HG03097 (cell line): ENCODE results near the gene PCDHA2.
"Not testable (repeated sequence)": the region's sequence is repeated elsewhere in the genome, so short reads cannot be mapped to it uniquely, and the experiment has no call there.

ENCODE experiments used
- ATAC-seq: cut with Tn5 transposase; IDR thresholded peaks from one replicate; pipeline ENCODE4 v1.9.1; 2021; ENCODE audit not compliant: unreplicated experiment, low FRiP score

PCDHA2 gene

DNA sequence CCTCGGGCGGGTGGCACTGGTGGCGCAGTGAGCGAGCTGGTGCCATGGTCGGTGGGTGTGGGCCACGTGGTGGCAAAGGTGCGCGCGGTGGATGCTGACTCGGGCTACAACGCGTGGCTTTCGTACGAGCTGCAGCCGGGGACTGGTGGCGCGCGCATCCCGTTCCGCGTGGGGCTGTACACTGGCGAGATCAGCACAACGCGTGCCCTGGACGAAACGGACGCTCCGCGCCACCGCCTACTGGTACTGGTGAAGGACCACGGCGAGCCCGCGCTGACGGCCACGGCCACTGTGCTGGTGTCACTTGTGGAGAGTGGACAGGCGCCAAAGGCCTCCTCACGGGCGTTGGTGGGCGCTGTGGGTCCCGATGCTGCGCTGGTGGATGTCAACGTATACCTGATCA lies 14.2 kb downstream of the PCDHA2 start:
- ATAC-seq = no peak

- no peak for ATAC-seq
Measured at GRCh38 chr5:140821375-140822280, 27.0 kb downstream of the PCDHA2 start, which contains the start of gene PCDHA5. TSS of gene PCDHA5 (plus strand) at chr5:140821613.

DNA sequence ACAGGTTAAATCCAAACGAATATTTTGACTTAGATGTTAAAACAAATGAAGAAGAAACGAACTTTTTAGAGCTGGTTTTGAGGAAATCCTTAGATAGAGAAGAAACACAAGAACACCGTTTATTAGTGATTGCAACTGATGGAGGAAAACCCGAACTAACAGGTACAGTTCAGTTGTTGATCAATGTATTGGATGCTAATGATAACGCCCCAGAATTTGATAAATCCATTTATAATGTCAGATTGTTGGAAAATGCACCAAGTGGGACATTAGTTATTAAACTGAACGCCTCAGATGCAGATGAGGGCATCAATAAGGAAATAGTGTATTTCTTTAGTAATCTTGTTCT lies 27.6 kb downstream of the PCDHA2 start:
- ATAC-seq = no peak

GRCh38 chr5:140822969-140823368 lies 28.3 kb downstream of the PCDHA2 start:
- not testable (repeated sequence) for ATAC-seq

- no peak for ATAC-seq
Measured at GRCh38 chr5:140823475-140823874, 28.8 kb downstream of the PCDHA2 start.

GRCh38 chr5:140827704-140828361 lies 33.2 kb downstream of the PCDHA2 start, which contains the start of gene PCDHA6:
TSS of gene PCDHA6 (plus strand) at chr5:140827960. CDS start at chr5:140828092, 132 bp downstream.
- ATAC-seq = no peak

GRCh38 chr5:140828362-140828737 lies 33.7 kb downstream of the PCDHA2 start:
- no peak for ATAC-seq

DNA sequence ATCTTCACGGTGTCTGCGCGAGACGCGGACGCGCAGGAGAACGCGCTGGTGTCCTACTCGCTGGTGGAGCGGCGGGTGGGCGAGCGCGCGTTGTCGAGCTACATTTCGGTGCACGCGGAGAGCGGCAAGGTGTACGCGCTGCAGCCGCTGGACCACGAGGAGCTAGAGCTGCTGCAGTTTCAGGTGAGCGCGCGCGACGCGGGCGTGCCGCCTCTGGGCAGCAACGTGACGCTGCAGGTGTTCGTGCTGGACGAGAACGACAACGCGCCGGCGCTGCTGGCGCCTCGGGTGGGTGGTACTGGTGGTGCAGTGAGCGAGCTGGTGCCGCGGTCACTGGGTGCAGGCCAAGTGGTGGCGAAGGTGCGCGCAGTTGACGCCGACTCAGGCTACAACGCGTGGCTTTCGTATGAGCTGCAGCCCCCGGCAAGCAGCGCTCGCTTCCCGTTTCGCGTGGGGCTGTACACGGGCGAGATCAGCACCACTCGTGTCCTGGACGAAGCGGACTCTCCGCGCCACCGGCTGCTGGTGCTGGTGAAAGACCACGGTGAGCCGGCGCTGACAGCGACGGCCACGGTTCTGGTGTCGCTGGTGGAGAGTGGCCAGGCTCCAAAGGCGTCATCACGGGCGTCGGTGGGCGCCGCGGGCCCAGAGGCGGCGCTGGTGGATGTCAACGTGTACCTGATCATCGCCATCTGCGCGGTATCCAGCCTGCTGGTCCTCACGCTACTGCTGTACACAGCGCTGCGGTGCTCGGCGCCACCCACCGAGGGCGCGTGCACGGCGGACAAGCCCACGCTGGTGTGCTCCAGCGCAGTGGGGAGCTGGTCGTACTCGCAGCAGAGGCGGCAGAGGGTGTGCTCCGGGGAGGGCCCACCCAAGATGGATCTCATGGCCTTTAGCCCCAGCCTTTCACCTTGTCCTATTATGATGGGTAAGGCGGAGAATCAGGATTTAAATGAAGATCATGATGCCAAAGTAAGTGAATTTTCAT lies 35.2 kb downstream of the PCDHA2 start:
- ATAC-seq = not testable (repeated sequence)

GRCh38 chr5:140833993-140834392 lies 39.3 kb downstream of the PCDHA2 start, which contains the start of gene PCDHA7:
TSS of gene PCDHA7 (plus strand) at chr5:140834269. CDS start at chr5:140834384, 115 bp downstream.
- no peak for ATAC-seq

- not testable (repeated sequence) for ATAC-seq
Measured at GRCh38 chr5:140834439-140835008, 39.9 kb downstream of the PCDHA2 start.

- ATAC-seq = no peak
Measured at GRCh38 chr5:140835622-140836510, 41.2 kb downstream of the PCDHA2 start.

DNA sequence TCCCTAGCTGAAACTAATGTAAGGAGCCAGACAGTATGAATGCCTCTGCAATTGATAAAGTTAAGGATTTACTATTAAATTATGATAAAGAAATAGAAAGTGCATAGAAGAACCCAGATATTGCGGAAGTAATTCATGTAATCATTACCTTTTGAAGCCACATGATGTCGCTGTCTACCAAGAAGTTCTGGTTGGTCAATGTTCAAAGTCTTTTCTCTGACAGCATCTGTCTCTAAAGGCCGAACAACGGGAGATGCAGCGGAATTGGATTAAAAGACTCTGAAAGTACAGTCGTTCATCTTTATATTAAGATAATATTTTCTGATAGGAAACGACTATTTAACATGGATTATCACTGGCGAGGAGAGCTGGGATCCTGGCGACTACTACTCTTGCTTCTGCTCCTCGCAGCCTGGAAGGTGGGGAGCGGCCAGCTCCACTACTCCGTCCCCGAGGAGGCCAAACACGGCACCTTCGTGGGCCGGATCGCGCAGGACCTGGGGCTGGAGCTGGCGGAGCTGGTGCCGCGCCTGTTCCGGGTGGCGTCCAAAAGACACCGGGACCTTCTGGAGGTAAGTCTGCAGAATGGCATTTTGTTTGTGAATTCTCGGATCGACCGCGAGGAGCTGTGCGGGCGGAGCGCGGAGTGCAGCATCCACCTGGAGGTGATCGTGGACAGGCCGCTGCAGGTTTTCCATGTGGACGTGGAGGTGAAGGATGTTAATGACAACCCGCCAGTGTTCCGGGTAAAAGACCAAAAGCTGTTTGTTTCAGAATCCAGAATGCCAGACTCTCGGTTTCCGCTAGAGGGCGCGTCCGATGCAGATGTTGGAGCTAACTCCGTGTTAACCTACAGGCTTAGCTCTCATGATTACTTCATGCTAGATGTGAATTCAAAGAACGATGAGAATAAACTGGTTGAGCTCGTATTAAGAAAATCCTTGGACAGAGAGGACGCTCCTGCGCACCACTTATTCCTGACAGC lies 46.6 kb downstream of the PCDHA2 start, which contains the start of gene PCDHA8:
PCDHA8 (plus strand) TSS at position 210 of the 985 bp plus-strand sequence; CDS start at position 345, 135 bp downstream.
- no peak for ATAC-seq

DNA sequence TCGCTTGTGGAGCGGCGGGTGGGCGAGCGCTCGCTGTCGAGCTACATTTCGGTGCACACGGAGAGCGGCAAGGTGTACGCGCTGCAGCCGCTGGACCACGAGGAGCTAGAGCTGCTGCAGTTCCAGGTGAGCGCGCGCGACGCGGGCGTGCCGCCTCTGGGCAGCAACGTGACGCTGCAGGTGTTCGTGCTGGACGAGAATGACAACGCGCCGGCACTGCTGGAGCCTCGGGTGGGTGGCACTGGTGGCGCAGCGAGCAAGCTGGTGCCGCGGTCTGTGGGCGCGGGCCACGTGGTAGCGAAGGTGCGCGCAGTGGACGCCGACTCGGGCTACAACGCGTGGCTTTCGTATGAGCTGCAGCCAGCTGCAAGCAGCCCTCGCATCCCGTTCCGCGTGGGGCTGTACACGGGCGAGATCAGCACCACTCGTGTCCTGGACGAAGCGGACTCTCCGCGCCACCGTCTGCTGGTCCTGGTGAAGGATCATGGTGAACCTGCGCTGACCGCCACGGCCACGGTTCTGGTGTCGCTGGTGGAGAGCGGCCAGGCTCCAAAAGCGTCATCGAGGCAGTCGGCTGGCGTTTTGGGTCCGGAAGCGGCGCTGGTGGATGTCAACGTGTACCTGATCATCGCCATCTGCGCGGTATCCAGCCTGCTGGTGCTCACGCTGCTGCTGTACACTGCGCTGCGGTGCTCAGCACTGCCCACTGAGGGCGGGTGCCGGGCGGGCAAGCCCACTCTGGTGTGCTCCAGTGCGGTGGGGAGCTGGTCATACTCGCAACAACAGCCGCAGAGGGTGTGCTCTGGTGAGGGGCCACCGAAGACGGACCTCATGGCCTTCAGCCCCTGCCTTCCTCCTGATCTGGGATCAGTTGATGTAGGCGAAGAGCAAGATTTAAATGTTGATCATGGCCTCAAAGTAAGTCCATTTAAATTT lies 48.4 kb downstream of the PCDHA2 start:
- no peak for ATAC-seq
